Non-pigmented ciliary epithelial cell (primary cell): ENCODE results near the gene PARP8.
"Not testable (repeated sequence)": the region's sequence is repeated elsewhere in the genome, so short reads cannot be mapped to it uniquely, and the experiment has no call there.

ENCODE experiments used
- DNase-seq: peaks from one replicate; pipeline ENCODE4 v3.0.0-alpha.2; 2010; ENCODE audit warnings: low read depth

Gene PARP8

DNA sequence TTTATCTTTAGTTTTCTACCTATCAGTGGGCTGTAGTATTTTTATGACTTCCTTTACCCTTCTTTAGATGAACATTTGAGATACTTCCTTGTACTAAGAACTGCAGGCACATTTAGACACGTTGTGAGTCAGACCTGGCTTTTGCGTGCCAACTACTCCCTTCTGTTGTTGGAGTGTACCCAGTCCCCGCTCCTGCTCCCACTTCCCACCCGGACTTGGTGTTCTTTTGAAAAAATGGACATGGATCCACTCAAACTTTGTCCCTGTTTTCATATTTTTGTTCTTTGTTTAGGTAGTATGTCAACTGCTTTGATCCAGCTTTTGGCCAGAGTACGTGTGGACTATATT, 60.7 kb downstream of the PARP8 start:
- DNase-seq, result no peak

DNA sequence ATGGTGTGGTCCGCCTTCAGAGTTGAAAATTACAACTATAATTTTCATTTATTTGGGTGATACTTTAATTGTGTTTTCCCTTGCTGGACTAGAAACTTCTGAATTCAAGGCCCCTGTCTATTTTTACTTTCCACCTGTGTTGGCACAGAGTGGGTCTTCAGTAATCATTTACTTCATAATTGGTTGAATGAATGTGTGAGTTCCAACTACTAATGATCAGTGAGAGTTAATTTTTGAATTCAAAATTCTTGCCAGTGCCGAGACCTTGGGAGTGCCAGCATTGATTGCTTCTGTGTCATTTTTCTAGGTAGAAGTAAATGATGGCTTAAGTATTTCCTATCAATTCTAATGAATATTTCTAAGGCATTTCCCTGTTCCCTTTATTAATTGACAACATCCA, 61.4 kb downstream of the PARP8 start:
- DNase-seq, result no peak

- DNase-seq, result no peak
These were observed 63.9 kb downstream of the PARP8 start for GRCh38 chr5:50730336-50730735.

DNA sequence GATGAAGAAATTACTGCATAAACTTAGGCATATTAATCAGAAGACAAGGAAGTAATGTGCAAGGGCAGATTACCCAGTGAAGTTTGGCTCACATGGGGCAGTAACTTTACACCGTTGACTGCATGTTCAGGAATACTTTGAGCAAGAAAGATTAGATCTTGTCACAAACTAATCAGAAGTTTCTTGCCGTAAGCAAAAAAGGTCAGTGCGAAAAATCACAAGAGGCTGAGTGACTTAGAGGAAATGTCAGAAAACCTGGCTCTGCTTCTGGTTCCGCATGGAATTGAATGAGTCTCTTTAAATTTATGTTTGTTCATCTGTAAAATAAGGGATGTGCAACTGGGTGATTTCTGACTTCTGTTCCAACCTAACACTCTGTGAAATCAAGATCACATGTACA, 64.4 kb downstream of the PARP8 start:
- no peak for DNase-seq

- DNase-seq, result no peak
These were observed 67.3 kb downstream of the PARP8 start for GRCh38 chr5:50733741-50734140.

DNA sequence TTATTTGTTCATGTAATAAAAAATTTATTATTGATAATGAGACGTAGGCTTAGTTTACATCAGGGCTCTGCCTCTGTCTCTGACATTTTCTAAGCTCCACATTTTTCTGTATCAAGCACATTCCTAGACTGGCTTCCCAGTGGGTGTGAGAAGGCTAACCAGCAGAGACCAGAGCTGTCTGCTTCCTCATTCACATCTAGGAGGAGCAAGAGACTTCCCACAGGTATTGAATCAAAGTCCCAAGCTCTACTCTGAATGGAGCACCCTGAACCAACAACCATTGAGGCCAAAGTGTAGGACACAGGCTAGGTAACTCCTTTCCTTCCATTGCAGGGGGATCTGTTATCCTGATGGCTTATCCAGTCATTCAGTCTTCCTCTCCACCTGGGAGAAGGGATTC, 72.4 kb downstream of the PARP8 start:
- no peak for DNase-seq

- no peak for DNase-seq
These were observed 74.4 kb downstream of the PARP8 start for GRCh38 chr5:50740832-50741231.

DNA sequence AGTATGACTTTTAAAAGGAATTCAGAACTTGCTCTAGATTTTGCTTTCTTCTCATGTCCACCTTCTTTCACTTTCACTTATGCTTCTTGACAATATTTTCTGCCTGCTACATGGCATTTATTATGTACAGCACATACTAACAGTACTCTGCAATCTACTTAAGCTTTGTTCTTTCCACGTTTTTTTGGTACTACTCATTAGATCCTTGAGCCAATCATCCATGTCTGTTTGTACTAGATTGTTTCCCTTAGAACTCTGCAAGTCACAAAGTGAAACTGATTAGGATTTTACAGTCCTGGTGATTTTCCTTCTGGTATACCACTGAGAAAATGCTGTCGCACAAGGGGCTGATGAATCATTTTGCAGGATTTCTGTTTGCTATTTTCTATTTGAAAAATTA, 78.3 kb downstream of the PARP8 start:
- peak; percentile 13 for DNase-seq

- DNase-seq, result no peak
These were observed 78.9 kb downstream of the PARP8 start for GRCh38 chr5:50745221-50745910.

DNA sequence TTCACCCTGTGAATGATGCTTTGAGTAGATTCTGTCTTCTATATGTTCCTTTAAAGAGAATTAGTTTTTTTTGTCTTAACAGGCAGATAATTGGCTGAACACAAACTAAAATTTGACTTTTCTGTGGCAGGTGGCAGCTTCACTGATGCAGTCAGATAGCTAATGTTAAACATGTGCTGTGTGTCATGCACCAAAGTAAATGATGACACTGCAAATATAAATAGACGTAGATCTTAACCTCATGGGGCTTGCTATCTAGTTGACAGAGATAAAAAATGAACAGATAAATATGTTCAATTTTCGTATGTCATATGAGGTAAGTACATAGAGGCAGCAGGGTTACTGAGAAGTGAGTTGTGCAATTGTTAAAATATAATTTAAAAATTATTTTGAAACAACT, 82.7 kb downstream of the PARP8 start:
- DNase-seq, result no peak

- no peak for DNase-seq
These were observed 83.4 kb downstream of the PARP8 start for GRCh38 chr5:50749873-50750272.

GRCh38 chr5:50751064-50751657, 84.7 kb downstream of the PARP8 start:
- DNase-seq, result no peak

GRCh38 chr5:50752800-50753199, 86.4 kb downstream of the PARP8 start:
- DNase-seq, result no peak

DNA sequence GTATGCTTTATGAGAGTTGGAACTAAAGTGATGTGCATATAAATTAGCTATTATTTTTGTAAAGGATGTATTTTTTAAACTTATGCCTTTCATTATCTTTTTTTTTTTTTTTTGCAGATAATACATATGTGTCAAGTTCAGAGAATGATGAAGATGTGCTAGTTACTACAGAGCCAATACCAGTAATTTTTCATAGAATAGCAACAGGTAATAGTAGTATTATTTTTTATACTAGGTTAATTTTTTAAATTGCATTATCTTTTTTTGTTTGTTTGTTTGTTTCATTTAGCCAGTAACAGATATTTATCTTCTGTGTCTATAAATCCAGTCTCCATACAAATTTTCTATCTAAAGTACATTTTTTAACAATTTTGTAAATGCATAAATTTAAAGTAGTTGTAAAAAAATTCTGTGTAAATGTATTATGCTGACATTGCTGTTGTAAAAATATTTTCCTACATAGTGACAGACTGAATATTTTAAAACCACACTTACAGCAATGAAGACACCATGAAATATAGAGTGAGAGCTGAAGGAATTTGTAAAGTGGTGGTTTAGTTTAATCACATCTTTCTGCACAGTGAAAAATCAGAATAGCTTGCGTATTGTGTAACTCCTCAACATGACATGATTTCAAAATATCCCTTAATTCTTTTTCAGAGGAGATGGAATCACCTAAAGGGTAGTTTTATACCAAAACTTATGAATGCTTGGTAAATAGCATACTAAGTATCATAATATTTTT, 93.3 kb downstream of the PARP8 start:
- no peak for DNase-seq

DNA sequence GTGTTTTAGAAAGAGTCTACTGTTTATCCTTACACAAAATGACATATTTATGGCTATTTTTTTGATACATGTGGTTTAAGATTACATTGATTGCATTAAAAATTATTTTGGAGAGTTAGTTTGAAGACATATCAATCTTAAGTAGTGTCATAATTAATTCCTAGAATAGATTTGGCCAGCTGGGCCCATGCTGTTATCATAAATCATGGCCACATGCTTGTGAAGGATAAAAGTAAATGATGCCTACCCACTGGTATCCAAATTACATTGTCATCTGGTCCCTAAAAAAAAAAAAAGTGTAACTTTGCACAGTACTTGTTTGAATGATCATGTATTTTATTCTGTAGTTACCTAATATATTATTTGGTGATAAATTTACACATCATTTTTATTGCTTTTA, 96.9 kb downstream of the PARP8 start:
- DNase-seq, result no peak

DNA sequence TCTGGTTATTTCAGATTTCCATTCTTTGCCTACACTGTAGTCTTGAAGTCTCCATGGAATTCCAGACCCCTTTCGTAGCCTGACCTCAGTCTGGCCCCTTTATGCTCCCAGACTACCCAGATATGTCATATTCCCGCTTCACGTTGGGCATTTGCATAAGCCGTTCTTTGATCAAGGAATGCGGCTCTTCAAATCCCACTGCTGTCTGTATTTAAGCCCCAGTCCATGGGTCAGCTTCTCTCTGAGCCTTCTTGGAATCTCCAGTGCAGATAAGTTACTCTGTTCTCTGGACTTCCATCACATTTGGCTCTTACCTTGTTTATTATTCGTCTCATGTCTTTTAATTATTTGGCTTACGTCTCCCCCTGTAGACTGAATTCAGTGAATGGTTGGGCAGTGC, 97.4 kb downstream of the PARP8 start:
- DNase-seq, result no peak

DNA sequence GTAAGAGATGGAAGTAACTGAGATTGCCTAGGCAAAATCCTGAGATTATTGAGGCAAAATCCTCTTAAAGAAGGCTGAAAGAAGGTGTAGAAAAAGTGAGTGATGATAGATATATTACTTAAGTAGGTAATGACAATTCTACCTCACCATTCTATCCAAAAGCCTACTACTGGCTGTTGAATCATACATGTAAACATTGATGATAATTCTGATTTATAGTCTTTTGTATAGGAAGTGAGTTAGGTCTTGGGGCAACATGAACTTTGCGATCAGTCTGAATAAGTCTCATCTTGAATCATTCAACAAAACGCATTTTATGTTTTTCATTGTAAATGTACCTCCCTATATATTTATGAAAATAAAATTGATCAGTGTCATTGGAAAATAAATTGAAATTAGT, 99.6 kb downstream of the PARP8 start:
- no peak for DNase-seq

GRCh38 chr5:50766462-50766861, 100.0 kb downstream of the PARP8 start:
- no peak for DNase-seq

DNA sequence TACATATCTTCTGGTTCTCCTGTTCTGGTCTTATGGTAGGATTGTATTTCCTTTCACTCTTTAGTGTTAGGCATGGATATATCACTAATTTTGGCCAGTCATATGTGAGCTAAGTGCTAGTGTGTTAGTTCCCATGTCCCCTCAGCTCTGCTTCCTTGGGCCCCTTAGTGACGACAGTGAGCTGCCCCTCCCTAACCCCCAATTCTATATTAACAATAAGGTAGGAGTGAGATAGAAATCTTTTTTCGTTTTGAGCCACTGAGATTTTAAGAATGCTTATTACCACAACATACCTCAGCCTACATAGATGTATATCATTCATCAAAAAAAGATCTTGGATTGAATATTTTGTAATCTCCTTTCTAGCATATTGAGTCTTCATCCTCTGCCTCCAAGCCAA, 100.5 kb downstream of the PARP8 start:
- no peak for DNase-seq

DNA sequence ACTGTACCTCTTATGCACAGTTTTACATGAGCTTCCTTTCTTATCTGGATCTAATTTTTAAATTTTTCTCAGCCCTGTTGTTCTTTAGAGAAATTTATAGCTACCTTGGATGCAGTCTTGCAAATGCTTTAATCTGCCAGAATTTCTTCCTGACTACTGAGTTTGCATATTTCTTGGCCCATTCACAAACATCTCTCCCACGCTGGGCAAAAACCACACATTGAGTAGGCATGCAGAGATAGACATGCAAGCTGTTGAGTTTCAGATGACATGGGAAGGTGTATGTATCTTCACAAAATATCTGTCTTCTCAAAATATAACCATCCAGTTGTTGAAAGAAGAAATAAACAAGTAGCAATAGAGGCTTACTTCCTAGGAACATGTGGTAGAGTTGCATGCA, 101.2 kb downstream of the PARP8 start:
- DNase-seq, result peak; percentile 10

DNA sequence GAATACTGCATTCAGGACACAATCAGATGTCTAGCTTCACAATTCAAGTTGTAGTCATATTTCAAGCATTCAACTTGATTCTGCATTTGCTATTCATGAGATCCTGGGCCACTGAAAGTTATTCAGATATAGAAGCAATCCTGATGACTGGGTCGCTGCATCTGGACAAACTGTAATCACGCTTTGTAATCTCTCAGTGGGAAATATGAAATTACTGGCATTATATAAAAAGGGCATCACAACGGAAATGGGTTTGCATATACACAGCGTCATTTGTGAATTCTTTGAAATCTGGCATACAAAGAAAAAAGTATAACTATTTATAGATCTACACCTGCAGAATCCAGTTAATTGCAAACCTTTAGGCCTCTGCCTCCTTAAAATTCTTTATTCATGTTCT, 102.2 kb downstream of the PARP8 start:
- DNase-seq, result no peak

GRCh38 chr5:50770441-50770840, 104.0 kb downstream of the PARP8 start:
- DNase-seq, result no peak

DNA sequence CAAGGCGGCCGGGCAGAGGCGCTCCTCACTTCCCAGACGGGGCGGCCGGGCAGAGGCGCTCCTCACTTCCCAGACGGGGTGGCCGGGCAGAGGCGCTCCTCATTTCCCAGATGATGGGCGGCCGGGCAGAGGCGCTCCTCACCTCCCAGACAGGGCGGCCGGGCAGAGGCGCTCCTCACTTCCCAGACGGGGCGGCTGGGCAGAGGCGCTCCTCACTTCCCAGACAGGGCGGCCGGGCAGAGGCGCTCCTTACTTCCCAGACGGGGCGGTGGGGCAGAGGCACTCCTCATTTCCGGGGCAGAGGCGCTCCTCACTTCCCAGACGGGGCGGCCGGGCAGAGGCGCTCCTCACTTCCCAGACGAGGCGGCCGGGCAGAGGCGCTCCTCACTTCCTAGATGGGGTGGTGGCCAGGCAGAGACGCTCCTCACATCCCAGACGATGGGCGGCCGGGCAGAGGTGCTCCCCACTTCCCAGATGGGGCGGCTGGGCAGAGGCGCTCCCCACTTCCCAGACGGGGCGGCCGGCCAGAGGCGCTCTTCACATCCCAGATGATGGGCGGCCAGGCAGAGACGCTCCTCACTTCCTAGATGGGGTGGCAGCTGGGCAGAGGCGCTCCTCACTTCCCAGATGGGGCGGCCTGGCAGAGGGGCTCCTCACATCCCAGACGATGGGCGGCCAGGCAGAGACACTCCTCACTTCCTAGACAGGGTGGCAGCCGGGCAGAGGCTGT, 108.2 kb downstream of the PARP8 start:
- not testable (repeated sequence) for DNase-seq
